Measurements from ENCODE around the gene OPCML. TPM values are rescaled to one million over a fixed set of nuclear protein-coding genes. Genes with fewer than 3 reads are reported as not detected.

Gene OPCML
- total and polyA plus RNA-seq, 7 donors: 0.01 to 0.80 (median 0.07) TPM; not detected in 4

DNA sequence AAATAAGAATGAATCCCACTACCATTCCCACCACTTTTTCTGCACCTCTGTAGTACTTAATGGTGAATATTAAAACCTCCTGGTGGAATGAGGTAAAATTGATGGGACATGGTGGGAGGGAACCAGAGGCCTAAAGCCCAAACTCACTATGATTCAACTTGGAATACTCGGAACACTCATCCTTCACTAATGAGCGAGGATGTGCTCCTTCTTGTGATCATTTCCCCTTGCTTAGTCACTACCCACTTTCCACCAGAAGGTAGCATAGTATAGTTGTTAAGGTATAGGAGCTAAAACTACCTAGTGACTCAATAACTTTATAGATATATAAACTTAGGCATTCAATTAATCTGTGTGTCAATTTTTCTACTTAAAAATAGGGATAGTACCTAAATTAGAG lies 728.9 kb downstream of the OPCML start:
- WGBS, 3 donors: 85 to 87% (median 85%) methylated on average over 2 of the region's 2 CpGs

DNA sequence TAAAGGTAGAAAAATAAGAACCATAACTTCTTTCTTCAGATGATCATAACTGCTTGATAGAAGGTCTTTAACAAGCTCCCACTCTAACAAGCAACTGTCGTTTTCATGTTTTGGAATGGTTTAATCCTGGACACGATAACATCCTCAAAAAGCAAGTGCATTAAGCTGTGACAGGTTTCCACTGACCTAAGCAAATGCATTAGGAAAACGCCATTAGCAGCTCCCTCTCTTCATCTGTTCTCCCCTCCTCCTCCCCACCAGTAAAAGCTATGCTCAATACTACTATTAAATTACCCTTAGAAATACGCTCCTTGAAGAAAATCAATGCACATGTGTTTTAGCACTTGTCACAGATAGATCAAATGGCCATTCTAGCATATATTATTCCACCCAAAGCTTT lies 729.4 kb downstream of the OPCML start:
- WGBS, 3 donors: 32 to 48% (median 36%) methylated on average over 4 of the region's 4 CpGs
- Histone ChIP-seq H3K9me3 (no peaks in the 10 kb centered on the region), H3K27me3 (ENCODE audit: insufficient read depth in 3 of 3, low read length in 2 of 3) (no peaks in the 10 kb centered on the region), H3K36me3 (ENCODE audit: insufficient read depth in 1 of 2, low read depth in 1 of 2) (no peaks in the 10 kb centered on the region), H3K4me1 (no peaks in the 10 kb centered on the region), H3K4me3 (no peak overlapping the region), H3K27ac (no peak overlapping the region)
- ATAC-seq (no peak), DNase-seq (no peak)
- TF ChIP-seq, protein P1, sequence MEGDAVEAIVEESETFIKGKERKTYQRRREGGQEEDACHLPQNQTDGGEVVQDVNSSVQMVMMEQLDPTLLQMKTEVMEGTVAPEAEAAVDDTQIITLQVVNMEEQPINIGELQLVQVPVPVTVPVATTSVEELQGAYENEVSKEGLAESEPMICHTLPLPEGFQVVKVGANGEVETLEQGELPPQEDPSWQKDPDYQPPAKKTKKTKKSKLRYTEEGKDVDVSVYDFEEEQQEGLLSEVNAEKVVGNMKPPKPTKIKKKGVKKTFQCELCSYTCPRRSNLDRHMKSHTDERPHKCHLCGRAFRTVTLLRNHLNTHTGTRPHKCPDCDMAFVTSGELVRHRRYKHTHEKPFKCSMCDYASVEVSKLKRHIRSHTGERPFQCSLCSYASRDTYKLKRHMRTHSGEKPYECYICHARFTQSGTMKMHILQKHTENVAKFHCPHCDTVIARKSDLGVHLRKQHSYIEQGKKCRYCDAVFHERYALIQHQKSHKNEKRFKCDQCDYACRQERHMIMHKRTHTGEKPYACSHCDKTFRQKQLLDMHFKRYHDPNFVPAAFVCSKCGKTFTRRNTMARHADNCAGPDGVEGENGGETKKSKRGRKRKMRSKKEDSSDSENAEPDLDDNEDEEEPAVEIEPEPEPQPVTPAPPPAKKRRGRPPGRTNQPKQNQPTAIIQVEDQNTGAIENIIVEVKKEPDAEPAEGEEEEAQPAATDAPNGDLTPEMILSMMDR (IDR thresholded peaks at IDR 0.05): no peak
- intact Hi-C loops (cut with DNase I): no loop called here

More for the DNA sequence above, 728.9 kb downstream of the OPCML start:
- intact Hi-C loops (cut with DNase I): no loop called here
- Histone ChIP-seq H3K27me3 (ENCODE audit: insufficient read depth in 3 of 3, low read length in 2 of 3) (no peaks in the 10 kb centered on the region), H3K4me3 (no peak overlapping the region), H3K36me3 (ENCODE audit: insufficient read depth in 1 of 2, low read depth in 1 of 2) (no peaks in the 10 kb centered on the region), H3K27ac (no peak overlapping the region), H3K4me1 (no peaks in the 10 kb centered on the region), H3K9me3 (no peaks in the 10 kb centered on the region)
- TF ChIP-seq, protein P1 (IDR thresholded peaks at IDR 0.05): no peak
- no peak for DNase-seq
- no peak for ATAC-seq

DNA sequence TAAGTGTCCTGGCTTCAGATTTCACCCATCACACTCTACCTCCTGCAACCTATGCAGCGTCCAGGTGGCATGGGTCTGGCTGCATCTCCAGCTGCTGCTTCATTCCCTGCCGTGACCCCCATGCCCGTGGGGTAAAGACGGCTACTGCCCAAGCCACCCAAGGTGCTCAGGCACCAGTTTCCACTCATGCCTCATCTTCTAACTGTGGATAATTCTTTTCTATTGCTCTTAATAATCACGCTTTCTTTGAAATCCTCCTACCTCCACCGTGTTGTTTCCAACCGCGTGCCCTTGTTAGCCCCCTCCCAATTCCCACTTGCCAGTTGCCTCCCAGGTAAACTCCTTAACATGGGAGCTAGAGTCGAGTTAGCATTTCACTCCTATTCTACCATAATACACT lies 738.5 kb downstream of the OPCML start:
- TF ChIP-seq, protein P1 (IDR thresholded peaks at IDR 0.05): no peak
- DNase-seq: no peak
- WGBS, 3 donors: 74 to 81% (median 75%) methylated on average over 9 of the region's 9 CpGs
- intact Hi-C loops (cut with DNase I): no loop called here
- no peaks in the 10 kb centered on the region for H3K9me3 ChIP-seq
- no peak overlapping the region for H3K4me3 ChIP-seq
- no peaks in the 10 kb centered on the region for H3K27me3 ChIP-seq (ENCODE audit: insufficient read depth in 3 of 3, low read length in 2 of 3)
- H3K36me3 ChIP-seq (ENCODE audit: insufficient read depth in 1 of 2, low read depth in 1 of 2): no peaks in the 10 kb centered on the region
- no peak for ATAC-seq
- no peaks in the 10 kb centered on the region for H3K4me1 ChIP-seq
- no peak overlapping the region for H3K27ac ChIP-seq

DNA sequence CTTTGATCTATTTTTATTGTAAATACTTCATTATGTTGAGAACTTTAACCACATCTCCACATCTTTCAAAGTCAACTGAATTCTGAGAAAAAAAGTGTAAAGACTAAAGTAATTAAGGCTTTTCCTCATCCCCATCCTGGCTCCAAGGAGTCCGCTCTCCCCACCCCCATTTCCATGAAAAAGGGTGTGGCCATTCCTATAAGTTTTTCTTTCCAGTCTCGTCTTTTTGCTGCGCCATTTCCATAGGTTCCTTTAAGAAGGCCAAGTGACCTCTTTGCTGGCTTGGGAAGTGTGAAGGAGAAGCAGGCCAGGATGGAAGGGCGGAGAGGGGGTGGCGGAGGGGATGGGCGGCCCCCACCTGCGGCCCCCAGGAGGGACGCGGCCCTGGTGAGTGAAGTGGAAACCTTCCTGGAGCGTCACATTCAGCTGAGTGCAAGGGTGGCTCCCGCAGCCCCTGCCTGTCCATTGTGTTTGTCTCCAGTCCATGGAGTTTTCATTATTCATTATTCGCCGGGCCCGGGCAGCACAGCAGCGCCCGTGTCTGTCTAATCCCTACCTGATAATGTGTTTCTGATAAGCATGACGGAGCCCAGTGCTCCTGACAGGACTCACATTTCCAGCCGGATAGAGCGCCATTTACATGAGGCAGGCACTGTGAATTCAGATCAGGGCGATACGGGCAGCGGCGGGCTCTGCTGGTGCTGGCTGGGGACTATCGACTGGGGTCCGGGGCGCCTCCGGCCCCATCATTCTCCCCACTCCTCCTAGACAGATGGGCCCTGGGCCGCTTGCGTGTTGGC lies 739.8 kb downstream of the OPCML start:
- Histone ChIP-seq H3K4me3 (no peak overlapping the region), H3K4me1 (no peaks in the 10 kb centered on the region), H3K27ac (no peak overlapping the region), H3K36me3 (ENCODE audit: insufficient read depth in 1 of 2, low read depth in 1 of 2) (no peaks in the 10 kb centered on the region), H3K27me3 (ENCODE audit: insufficient read depth in 3 of 3, low read length in 2 of 3) (no peaks in the 10 kb centered on the region), H3K9me3 (no peaks in the 10 kb centered on the region)
- TF ChIP-seq, protein P1 (IDR thresholded peaks at IDR 0.05): no peak
- intact Hi-C loops (cut with DNase I): no loop called here
- no peak for DNase-seq
- WGBS, 3 donors: 59 to 67% (median 64%) methylated on average over 29 of the region's 29 CpGs
- no peak for ATAC-seq

DNA sequence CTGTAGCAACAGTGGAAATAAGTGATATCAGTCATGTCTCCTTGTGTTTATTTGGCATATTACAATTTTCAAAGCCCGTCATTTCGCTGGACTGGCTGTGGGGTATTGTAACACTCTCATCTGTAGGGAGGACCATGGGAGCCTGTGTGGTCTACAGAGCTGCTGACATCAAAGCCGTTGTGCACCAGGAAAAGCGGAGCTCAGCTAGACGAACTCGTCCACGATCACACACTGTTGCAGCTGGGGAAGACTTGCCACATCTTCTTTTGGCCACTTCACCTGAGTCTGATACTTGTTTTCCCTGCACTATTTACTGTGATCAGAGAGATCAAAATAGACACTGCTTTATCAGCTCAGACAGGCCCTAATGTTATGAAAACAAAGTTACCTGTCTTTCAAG lies 741.3 kb downstream of the OPCML start:
- Histone ChIP-seq H3K4me3 (no peak overlapping the region), H3K4me1 (no peaks in the 10 kb centered on the region), H3K27me3 (ENCODE audit: insufficient read depth in 3 of 3, low read length in 2 of 3) (no peaks in the 10 kb centered on the region), H3K9me3 (no peaks in the 10 kb centered on the region), H3K36me3 (ENCODE audit: insufficient read depth in 1 of 2, low read depth in 1 of 2) (no peaks in the 10 kb centered on the region), H3K27ac (no peak overlapping the region)
- TF ChIP-seq, protein P1 (IDR thresholded peaks at IDR 0.05): no peak
- 74 to 85% (median 77%) methylated on average over 7 of the region's 7 CpGs for WGBS, 3 donors
- DNase-seq (no peak), ATAC-seq (no peak)
- intact Hi-C loops (cut with DNase I): no loop called here

Data from psoas muscle (tissue), 8 donors.